SK-N-SH (cell line): ENCODE measurements around the gene PSMD9. TPM values are rescaled to one million over a fixed set of nuclear protein-coding genes. Genes with fewer than 3 reads are reported as not detected.

ENCODE experiments used
- CTCF ChIA-PET: fragments of 300-600, 350-600 bp; formaldehyde crosslinking; extraction: SDS; loops from one replicate; lab custom pipeline; 2021; lab: Yijun Ruan, JAX
- POLR2A ChIA-PET: fragments of 350-600 bp; sonication (Branson Sonifier 250); formaldehyde crosslinking; extraction: SDS; loops from one replicate; lab custom pipeline; 2020; ENCODE audit warnings: antibody characterized with exemption, inconsistent platforms; lab: Yijun Ruan, JAX
- DNase-seq: peaks from one replicate; pipeline ENCODE4 v3.0.0; 2012
- H2AFZ ChIP-seq: fragments of 200-600 bp; sonication (generic); 2 replicates; pipeline ENCODE4 v1.8.1; 2016; ENCODE audit warnings: antibody characterized with exemption, mild to moderate bottlenecking, low read depth
- H3F3A ChIP-seq: fragments of 200-600 bp; sonication (generic); replicated peaks from 2 replicates; pipeline ENCODE3; 2016; ENCODE audit warnings: antibody characterized with exemption, mild to moderate bottlenecking; ENCODE audit not compliant: insufficient read depth
- H3K27ac ChIP-seq, 2 experiments: fragments of 200-500 bp in 1 of 2; fragments of 200-600 bp in 1 of 2; sonication (Bioruptor generic) in 1 of 2; sonication (generic), shearing (Covaris generic) in 1 of 2; 2 replicates each; pipeline versions ENCODE4 v1.5.1 to v1.6.1; 2014 to 2016; ENCODE audit warnings: low read depth in 2 of 2, inconsistent platforms in 1 of 2, low read length in 1 of 2, mild to moderate bottlenecking in 1 of 2, mixed read lengths in 1 of 2
- H3K27me3 ChIP-seq: fragments of 200-600 bp; sonication (generic), shearing (Covaris generic); 2 replicates; pipeline ENCODE4 v1.6.1; 2016; ENCODE audit warnings: mixed run types; ENCODE audit not compliant: insufficient read depth
- H3K36me3 ChIP-seq, 2 experiments: fragments of 200-500 bp in 1 of 2; fragments of 200-600 bp in 1 of 2; sonication (Bioruptor generic) in 1 of 2; sonication (generic) in 1 of 2; replicated peaks in 1 of 2; 2 replicates each; pipeline versions ENCODE3 to v1.5.1; 2014 to 2016; ENCODE audit warnings: low read length in 1 of 2, mild to moderate bottlenecking in 1 of 2; ENCODE audit not compliant: insufficient read depth in 2 of 2, control insufficient read depth in 1 of 2
- H3K4me1 ChIP-seq, 2 experiments: fragments of 200-500 bp in 1 of 2; fragments of 200-600 bp in 1 of 2; sonication (Bioruptor generic) in 1 of 2; sonication (generic), shearing (Covaris generic) in 1 of 2; 2 replicates each; pipeline versions ENCODE4 v1.5.1 to v1.6.1; 2014 to 2016; ENCODE audit warnings: low read depth in 1 of 2, low read length in 1 of 2, mixed run types in 1 of 2; ENCODE audit not compliant: insufficient read depth in 2 of 2, control insufficient read depth in 1 of 2
- H3K4me2 ChIP-seq: fragments of 200-600 bp; sonication (generic), shearing (Covaris generic); 2 replicates; pipeline ENCODE4 v1.6.1; 2017; ENCODE audit warnings: mixed run types
- H3K4me3 ChIP-seq, 2 experiments: fragments of 200-500 bp in 1 of 2; fragments of 200-600 bp in 1 of 2; sonication (Bioruptor generic) in 1 of 2; sonication (generic), shearing (Covaris generic) in 1 of 2; 2 replicates each; pipeline versions ENCODE4 v1.5.1 to v1.8.1; 2014 to 2016; ENCODE audit warnings: low read depth in 2 of 2, inconsistent platforms in 1 of 2, low read length in 1 of 2, mild to moderate bottlenecking in 1 of 2, mixed read lengths in 1 of 2, moderate library complexity in 1 of 2
- H3K79me2 ChIP-seq: fragments of 200-600 bp; sonication (generic); 2 replicates; pipeline ENCODE4 v1.8.1; 2017; ENCODE audit warnings: mild to moderate bottlenecking; ENCODE audit not compliant: insufficient read depth
- H3K9ac ChIP-seq: fragments of 200-600 bp; sonication (generic); 2 replicates; pipeline ENCODE4 v1.6.1; 2017; ENCODE audit warnings: mixed run types
- H3K9me2 ChIP-seq: fragments of 200-600 bp; sonication (generic); 2 replicates; pipeline ENCODE4 v1.6.1; 2017; ENCODE audit warnings: mixed run types
- H3K9me3 ChIP-seq: fragments of 200-600 bp; sonication (generic); 2 replicates; pipeline ENCODE4 v1.6.1; 2017; ENCODE audit warnings: mixed run types, mild to moderate bottlenecking, moderate library complexity
- H4K20me1 ChIP-seq: fragments of 200-600 bp; sonication (generic); 2 replicates; pipeline ENCODE4 v1.6.1; 2017; ENCODE audit warnings: mild to moderate bottlenecking, mixed run types; ENCODE audit not compliant: insufficient read depth
- ELF1 ChIP-seq: IDR thresholded peaks from 2 replicates; pipeline ENCODE4 v1.4.0; 2012
- EP300 ChIP-seq, 2 experiments: IDR thresholded peaks; 2 replicates each; pipeline versions ENCODE4 v1.4.0 to v1.6.1; 2012; ENCODE audit warnings: borderline replicate concordance in 1 of 2, low read depth in 1 of 2, low read length in 1 of 2
- FOSL2 ChIP-seq: IDR thresholded peaks from 2 replicates; pipeline ENCODE4 v1.4.0; 2012; ENCODE audit warnings: low read depth, mild to moderate bottlenecking, moderate library complexity, borderline replicate concordance
- FOXM1 ChIP-seq: IDR thresholded peaks from 2 replicates; pipeline ENCODE4 v1.4.0; 2012; ENCODE audit warnings: low read depth, mild to moderate bottlenecking
- GATA2 ChIP-seq: sonication (generic); formaldehyde crosslinking; IDR thresholded peaks from 2 replicates; pipeline ENCODE4 v1.5.0; 2020; ENCODE audit warnings: mild to moderate bottlenecking, missing genetic modification reagents
- IRF3 ChIP-seq: fragments of 150-350 bp; IDR thresholded peaks from 2 replicates; pipeline ENCODE4 v1.6.1; 2016; ENCODE audit warnings: mild to moderate bottlenecking, low read depth, low read length
- MEF2A ChIP-seq: IDR thresholded peaks from 2 replicates; pipeline ENCODE4 v1.4.0; 2012; ENCODE audit warnings: low read depth, borderline replicate concordance
- MXI1 ChIP-seq: IDR thresholded peaks from 2 replicates; pipeline ENCODE4 v1.6.1; 2012; ENCODE audit warnings: mild to moderate bottlenecking, low read depth, low read length, improper control_type of control experiment
- NRF1 ChIP-seq: IDR thresholded peaks from 2 replicates; pipeline ENCODE4 v1.6.1; 2012; ENCODE audit warnings: low read depth, mild to moderate bottlenecking, low read length
- PBX3 ChIP-seq: IDR thresholded peaks from 2 replicates; pipeline ENCODE4; 2012
- POLR2AphosphoS5 ChIP-seq: IDR thresholded peaks from 2 replicates; pipeline ENCODE4 v1.6.1; 2012; ENCODE audit warnings: low read depth, low read length
- RAD21 ChIP-seq: IDR thresholded peaks from 2 replicates; pipeline ENCODE4 v1.6.1; 2012; ENCODE audit warnings: mild to moderate bottlenecking, low read length
- RCOR1 ChIP-seq: fragments of 150-350 bp; IDR thresholded peaks from 2 replicates; pipeline ENCODE4 v1.6.1; 2017; ENCODE audit warnings: antibody characterized with exemption, low read length
- RFX5 ChIP-seq: IDR thresholded peaks from 2 replicates; pipeline ENCODE4 v1.6.1; 2012; ENCODE audit warnings: mild to moderate bottlenecking, improper control_type of control experiment, low read length
- RXRA ChIP-seq: IDR thresholded peaks from 2 replicates; pipeline ENCODE4 v1.4.0; 2012; ENCODE audit warnings: low read depth, mild to moderate bottlenecking, borderline replicate concordance
- SIN3A ChIP-seq: IDR thresholded peaks from 2 replicates; pipeline ENCODE4 v1.6.1; 2012; ENCODE audit warnings: low read depth, mild to moderate bottlenecking, low read length, moderate library complexity, borderline replicate concordance
- TEAD4 ChIP-seq: IDR thresholded peaks from 2 replicates; pipeline ENCODE4 v1.4.0; 2012; ENCODE audit warnings: mild to moderate bottlenecking, borderline replicate concordance; ENCODE audit not compliant: insufficient read depth
- YY1 ChIP-seq: IDR thresholded peaks from 2 replicates; pipeline ENCODE4 v1.4.0; 2012; ENCODE audit warnings: low read depth, mild to moderate bottlenecking
- WGBS: methylation state at CpG from one replicate; pipeline ENCODE4 v1.1.6; 2017; ENCODE audit warnings: low lambda C conversion rate; 5-methylcytosine and 5-hydroxymethylcytosine counted together
- polyA plus RNA-seq, 3 experiments: library from polyadenylated mRNA; depleted of rRNA; stranded (reverse); fragments of >200 nt; gene quantifications; 2 replicates each; pipeline ENCODE4 v1.2.3, GENCODE V29; 2012
- TF ChIP-seq, protein P1 (sequence below): IDR thresholded peaks from 2 replicates; pipeline ENCODE4 v1.4.0; 2012; ENCODE audit warnings: low read depth
- TF ChIP-seq, protein P2 (sequence below): IDR thresholded peaks from 2 replicates; pipeline ENCODE4 v1.4.0; 2012; ENCODE audit warnings: low read depth, borderline replicate concordance
- TF ChIP-seq, protein P3 (sequence below): IDR thresholded peaks from 2 replicates; pipeline ENCODE4 v1.6.1; 2012; ENCODE audit warnings: mild to moderate bottlenecking, low read depth, low read length, moderate library complexity

Gene PSMD9
- polyA plus RNA-seq, 1 of the 3 experiments (the other 2 are of a cell fraction) = 227 TPM

DNA sequence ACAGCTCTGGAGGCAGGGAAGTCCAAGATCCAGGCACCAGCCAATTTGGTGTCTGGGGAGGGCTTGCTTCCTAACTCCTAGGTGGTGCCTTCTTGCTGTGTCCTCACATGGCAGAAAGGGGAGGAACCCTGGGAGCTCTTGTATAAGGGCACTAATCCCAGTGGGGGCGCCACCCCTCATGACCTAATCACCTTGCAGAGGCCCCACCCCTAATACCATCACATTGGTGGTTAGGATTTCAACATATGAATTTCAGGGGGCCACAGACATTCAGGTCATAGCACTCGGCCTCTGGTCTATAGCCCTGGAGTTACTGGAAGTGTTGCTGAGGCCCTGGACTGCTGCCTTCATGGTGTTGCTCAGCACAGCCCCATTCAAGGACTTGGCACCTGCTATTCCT is 14.6 kb downstream of the PSMD9 start:
- Histone ChIP-seq H3K9me3 (no peaks in the 10 kb centered on the region), H3K4me1 (no peaks in the 10 kb centered on the region), H3K4me2 (no peak overlapping the region), H4K20me1 (0 out of 2 replicates have a peak, but pooled peaks cover 3% of the 10 kb centered on the region), H3K36me3 (peaks cover 36 to 60% of the 10 kb centered on the region in 2 experiments), H3K79me2 (peaks cover 36% of the 10 kb centered on the region; the same call in 1 of the 2 replicates), H3K9me2 (no peaks in the 10 kb centered on the region), H3K4me3 (no peak overlapping the region), H3F3A (peaks cover under 1% of the 10 kb centered on the region), H3K9ac (no peak overlapping the region), H3K27ac (no peak overlapping the region), H3K27me3 (no peaks in the 10 kb centered on the region), H2AFZ (no peak overlapping the region)
- ChIA-PET CTCF (interaction anchor here (0.8 to 1.1 kb wide), 2 partner anchors 15 to 109 kb away, joined by 3 read pairs; partner anchors contain the start of gene PSMD9), POLR2A (no interaction called here)
- TF ChIP-seq IRF3 = no peak
- DNase-seq = no peak
- WGBS = 92% methylated on average over 2 of the region's 2 CpGs

- TF ChIP-seq EP300 (IDR thresholded peaks at IDR 0.05; ENCODE audit: borderline replicate concordance in 1 of 2, low read depth in 1 of 2, low read length in 1 of 2) (no peak), NRF1 (no peak), GATA2 (CRISPR knock-in tag) (no peak), MXI1 (no peak), RAD21 (no peak), PBX3 (no peak), RCOR1 (no peak), SIN3A (no peak), RXRA (no peak), FOXM1 (no peak), MEF2A (no peak), POLR2AphosphoS5 (no peak), YY1 (no peak), TEAD4 (no peak), ELF1 (no peak), FOSL2 (no peak), RFX5 (no peak)
- TF ChIP-seq, protein P1, sequence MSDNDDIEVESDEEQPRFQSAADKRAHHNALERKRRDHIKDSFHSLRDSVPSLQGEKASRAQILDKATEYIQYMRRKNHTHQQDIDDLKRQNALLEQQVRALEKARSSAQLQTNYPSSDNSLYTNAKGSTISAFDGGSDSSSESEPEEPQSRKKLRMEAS = no peak
- TF ChIP-seq, protein P2, sequence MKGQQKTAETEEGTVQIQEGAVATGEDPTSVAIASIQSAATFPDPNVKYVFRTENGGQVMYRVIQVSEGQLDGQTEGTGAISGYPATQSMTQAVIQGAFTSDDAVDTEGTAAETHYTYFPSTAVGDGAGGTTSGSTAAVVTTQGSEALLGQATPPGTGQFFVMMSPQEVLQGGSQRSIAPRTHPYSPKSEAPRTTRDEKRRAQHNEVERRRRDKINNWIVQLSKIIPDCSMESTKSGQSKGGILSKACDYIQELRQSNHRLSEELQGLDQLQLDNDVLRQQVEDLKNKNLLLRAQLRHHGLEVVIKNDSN = no peak
- TF ChIP-seq, protein P3, sequence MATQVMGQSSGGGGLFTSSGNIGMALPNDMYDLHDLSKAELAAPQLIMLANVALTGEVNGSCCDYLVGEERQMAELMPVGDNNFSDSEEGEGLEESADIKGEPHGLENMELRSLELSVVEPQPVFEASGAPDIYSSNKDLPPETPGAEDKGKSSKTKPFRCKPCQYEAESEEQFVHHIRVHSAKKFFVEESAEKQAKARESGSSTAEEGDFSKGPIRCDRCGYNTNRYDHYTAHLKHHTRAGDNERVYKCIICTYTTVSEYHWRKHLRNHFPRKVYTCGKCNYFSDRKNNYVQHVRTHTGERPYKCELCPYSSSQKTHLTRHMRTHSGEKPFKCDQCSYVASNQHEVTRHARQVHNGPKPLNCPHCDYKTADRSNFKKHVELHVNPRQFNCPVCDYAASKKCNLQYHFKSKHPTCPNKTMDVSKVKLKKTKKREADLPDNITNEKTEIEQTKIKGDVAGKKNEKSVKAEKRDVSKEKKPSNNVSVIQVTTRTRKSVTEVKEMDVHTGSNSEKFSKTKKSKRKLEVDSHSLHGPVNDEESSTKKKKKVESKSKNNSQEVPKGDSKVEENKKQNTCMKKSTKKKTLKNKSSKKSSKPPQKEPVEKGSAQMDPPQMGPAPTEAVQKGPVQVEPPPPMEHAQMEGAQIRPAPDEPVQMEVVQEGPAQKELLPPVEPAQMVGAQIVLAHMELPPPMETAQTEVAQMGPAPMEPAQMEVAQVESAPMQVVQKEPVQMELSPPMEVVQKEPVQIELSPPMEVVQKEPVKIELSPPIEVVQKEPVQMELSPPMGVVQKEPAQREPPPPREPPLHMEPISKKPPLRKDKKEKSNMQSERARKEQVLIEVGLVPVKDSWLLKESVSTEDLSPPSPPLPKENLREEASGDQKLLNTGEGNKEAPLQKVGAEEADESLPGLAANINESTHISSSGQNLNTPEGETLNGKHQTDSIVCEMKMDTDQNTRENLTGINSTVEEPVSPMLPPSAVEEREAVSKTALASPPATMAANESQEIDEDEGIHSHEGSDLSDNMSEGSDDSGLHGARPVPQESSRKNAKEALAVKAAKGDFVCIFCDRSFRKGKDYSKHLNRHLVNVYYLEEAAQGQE = no peak
- no peaks in the 10 kb centered on the region for H4K20me1 ChIP-seq
- no peak overlapping the region for H3K4me2 ChIP-seq
- no peaks in the 10 kb centered on the region for H3F3A ChIP-seq
- H2AFZ ChIP-seq = no peak overlapping the region
- peaks cover 29 to 53% of the 10 kb centered on the region in 2 experiments for H3K36me3 ChIP-seq
- CTCF ChIA-PET = no interaction called here
- no peaks in the 10 kb centered on the region for H3K4me1 ChIP-seq
- 63% methylated on average over 4 of the region's 4 CpGs for WGBS
- DNase-seq = no peak
- no peak overlapping the region for H3K4me3 ChIP-seq
- POLR2A ChIA-PET = no interaction called here
- peaks cover 18% of the 10 kb centered on the region; the same call in 1 of the 2 replicates for H3K79me2 ChIP-seq
- no peak overlapping the region for H3K27ac ChIP-seq
- H3K9ac ChIP-seq = no peak overlapping the region
- H3K27me3 ChIP-seq = no peaks in the 10 kb centered on the region
- H3K9me3 ChIP-seq = no peaks in the 10 kb centered on the region
- H3K9me2 ChIP-seq = no peaks in the 10 kb centered on the region
Measured at GRCh38 chr12:121905746-121906145, 17.2 kb downstream of the PSMD9 start.
